Ectodermal cell (in vitro differentiated cells): Measurements from ENCODE around the gene LRRC43.
"Not testable (repeated sequence)": the region's sequence is repeated elsewhere in the genome, so short reads cannot be mapped to it uniquely, and the experiment has no call there.

ENCODE experiments used
- H3K27ac ChIP-seq: 2 replicates; pipeline ENCODE4 v1.7.0; 2013; ENCODE audit warnings: mild to moderate bottlenecking, low read depth, low read length; ENCODE audit not compliant: insufficient read depth, poor library complexity, severe bottlenecking
- H3K27me3 ChIP-seq: 2 replicates; pipeline ENCODE4 v1.7.0; 2013; ENCODE audit warnings: mild to moderate bottlenecking, low read length; ENCODE audit not compliant: insufficient read depth, control insufficient read depth, poor library complexity, severe bottlenecking
- H3K36me3 ChIP-seq: one replicate; pipeline ENCODE4 v1.7.0; 2013; ENCODE audit warnings: low read length; ENCODE audit not compliant: control insufficient read depth, insufficient read depth
- H3K4me1 ChIP-seq: one replicate; pipeline ENCODE4 v1.7.0; 2013; ENCODE audit warnings: low read length; ENCODE audit not compliant: control insufficient read depth, insufficient read depth
- H3K4me3 ChIP-seq: 2 replicates; pipeline ENCODE4 v1.7.0; 2013; ENCODE audit warnings: low read depth, low read length, control low read depth; ENCODE audit not compliant: insufficient read depth
- H3K9me3 ChIP-seq: 2 replicates; pipeline ENCODE4 v1.7.0; 2013; ENCODE audit warnings: mild to moderate bottlenecking, low read length, moderate library complexity; ENCODE audit not compliant: control insufficient read depth
- WGBS, 2 experiments: methylation state at CpG; one replicate each; pipeline ENCODE4 v1.1.7; 2013; ENCODE audit warnings: missing lambda C conversion rate in 2 of 2; 5-methylcytosine and 5-hydroxymethylcytosine counted together

The LRRC43 gene

DNA sequence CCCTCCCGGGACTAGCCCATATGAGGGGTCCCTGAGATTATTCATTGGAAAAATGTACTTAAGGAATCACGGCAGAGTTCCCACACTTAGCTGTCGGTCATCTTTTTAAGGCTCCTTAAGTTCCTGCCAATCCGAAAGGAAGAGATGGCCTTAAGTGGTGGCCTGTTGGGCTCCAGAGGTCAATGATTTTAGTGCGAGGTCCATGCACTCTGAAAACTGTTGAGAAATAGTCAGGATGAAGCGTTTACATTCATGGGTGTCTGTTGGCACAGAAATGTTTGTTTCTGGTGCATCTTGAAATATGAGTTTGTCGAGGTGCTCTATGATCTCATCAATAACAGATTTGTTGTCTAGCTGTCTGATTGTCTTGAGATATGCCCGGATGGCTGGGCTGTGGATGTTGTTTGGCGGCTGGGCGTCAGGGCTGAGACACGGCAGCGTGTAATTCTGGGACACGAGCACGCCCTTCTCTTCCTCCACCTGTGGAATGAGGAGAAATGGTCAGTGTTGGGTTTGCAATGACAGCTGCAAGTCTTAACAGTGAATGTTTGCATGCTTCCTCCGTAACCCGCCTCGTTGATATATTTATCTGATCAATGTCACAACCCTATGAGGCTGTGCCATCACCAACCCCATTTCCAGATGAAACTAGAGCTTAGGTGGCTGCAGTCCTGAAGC lies 10.5 kb upstream of the LRRC43 start:
- H3K27ac ChIP-seq: no peak overlapping the region
- no peak overlapping the region for H3K4me3 ChIP-seq
- H3K27me3 ChIP-seq: no peaks in the 10 kb centered on the region
- H3K36me3 ChIP-seq: no peaks in the 10 kb centered on the region
- no peaks in the 10 kb centered on the region for H3K9me3 ChIP-seq
- WGBS, 2 experiments: 91 to 94% methylated on average over 17 of the region's 17 CpGs
- H3K4me1 ChIP-seq: no peaks in the 10 kb centered on the region

- Histone ChIP-seq H3K4me1 (no peaks in the 10 kb centered on the region), H3K27ac (no peak within 1 kb of the TSS), H3K36me3 (no peaks in the 10 kb centered on the region), H3K27me3 (no peaks in the 10 kb centered on the region), H3K9me3 (no peaks in the 10 kb centered on the region), H3K4me3 (no peak within 1 kb of the TSS)
- 92 to 95% methylated on average over 17 of the region's 17 CpGs for WGBS, 2 experiments
Measured at GRCh38 chr12:122174155-122174845, 8.6 kb upstream of the LRRC43 start, which contains the start of gene IL31. Gene IL31 (minus strand): TSS chr12:122174221. CDS start chr12:122174172, 49 bp downstream.

DNA sequence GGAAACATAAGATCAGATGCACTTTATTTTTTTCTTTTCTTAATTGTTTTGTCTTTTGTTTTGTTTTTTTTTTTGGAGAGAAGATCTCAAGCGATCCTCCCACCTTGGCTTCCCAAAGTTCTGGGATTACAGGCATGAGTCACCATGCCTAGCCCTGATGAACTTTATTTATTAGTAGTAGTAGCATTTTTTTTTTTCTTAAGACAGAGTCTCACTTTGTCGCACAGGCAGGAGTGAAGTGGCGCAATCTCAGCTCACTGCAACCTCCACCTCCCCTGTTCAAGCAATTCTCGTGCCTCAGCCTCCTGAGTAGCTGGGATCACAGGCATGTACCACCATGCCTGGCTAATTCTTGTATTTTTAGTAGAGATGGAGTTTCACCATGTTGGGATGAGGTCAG lies 6.5 kb upstream of the LRRC43 start:
- not testable (repeated sequence) for H3K27me3 ChIP-seq, H3K27ac ChIP-seq, H3K4me3 ChIP-seq, H3K9me3 ChIP-seq, H3K4me1 ChIP-seq, H3K36me3 ChIP-seq
- WGBS, 2 experiments: 95 to 98% methylated on average over 4 of the region's 4 CpGs

DNA sequence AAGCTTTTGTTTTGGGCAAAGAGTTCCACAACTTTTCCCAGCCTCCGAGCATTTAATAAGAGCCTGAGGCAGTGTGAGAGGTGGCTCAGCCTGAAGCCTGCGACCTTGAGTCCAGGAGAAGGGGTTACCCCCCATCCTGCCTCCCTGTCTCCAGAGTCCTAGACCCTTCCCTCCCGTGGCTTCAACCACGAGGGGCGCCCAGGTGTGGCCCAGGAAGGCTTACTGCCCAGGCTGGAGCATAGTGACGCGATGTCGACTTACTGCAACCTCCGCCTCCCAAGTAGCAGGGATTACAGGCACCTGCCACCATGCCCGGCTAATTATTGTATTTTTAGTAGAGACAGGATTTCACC lies 641 bp downstream of the LRRC43 start:
- Histone ChIP-seq H3K4me1 (no peaks in the 10 kb centered on the region), H3K27me3 (peaks cover 24% of the 10 kb centered on the region), H3K9me3 (no peaks in the 10 kb centered on the region), H3K4me3 (peak overlapping the region; percentile 50), H3K27ac (no peak overlapping the region), H3K36me3 (no peaks in the 10 kb centered on the region)
- 76 to 81% methylated on average over 10 of the region's 10 CpGs for WGBS, 2 experiments

DNA sequence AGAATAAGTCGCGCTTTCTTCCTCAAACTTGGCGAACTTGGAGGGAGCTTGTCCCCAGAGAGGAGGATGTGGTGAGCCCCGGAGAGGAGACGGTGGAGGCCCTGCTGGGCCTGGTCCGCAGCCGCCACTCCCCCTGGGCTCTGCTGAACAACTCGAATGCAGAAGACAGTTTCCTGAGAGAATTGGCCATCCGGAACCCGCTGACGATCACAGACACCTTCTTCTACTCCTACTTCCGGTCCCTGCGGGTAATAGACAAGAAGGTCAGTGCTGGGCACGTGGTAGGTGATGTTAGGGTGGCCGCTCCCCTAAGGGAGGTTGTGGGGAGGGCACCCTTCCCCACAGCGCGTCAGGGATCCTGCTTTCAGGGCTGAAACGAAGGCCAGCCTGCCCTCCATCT lies 1.6 kb downstream of the LRRC43 start:
- no peak overlapping the region for H3K4me3 ChIP-seq
- no peaks in the 10 kb centered on the region for H3K9me3 ChIP-seq
- H3K36me3 ChIP-seq: no peaks in the 10 kb centered on the region
- WGBS, 2 experiments: 84 to 88% methylated on average over 18 of the region's 18 CpGs
- no peak overlapping the region for H3K27ac ChIP-seq
- H3K27me3 ChIP-seq: peaks cover 24% of the 10 kb centered on the region
- H3K4me1 ChIP-seq: no peaks in the 10 kb centered on the region

- Histone ChIP-seq H3K4me3 (no peak overlapping the region), H3K27me3 (peaks cover 24% of the 10 kb centered on the region), H3K4me1 (no peaks in the 10 kb centered on the region), H3K27ac (no peak overlapping the region), H3K36me3 (no peaks in the 10 kb centered on the region), H3K9me3 (no peaks in the 10 kb centered on the region)
- 89 to 92% methylated on average over 7 of the region's 7 CpGs for whole genome bisulfite sequencing, 2 experiments
Measured at GRCh38 chr12:122185079-122185478, 2.2 kb downstream of the LRRC43 start.

DNA sequence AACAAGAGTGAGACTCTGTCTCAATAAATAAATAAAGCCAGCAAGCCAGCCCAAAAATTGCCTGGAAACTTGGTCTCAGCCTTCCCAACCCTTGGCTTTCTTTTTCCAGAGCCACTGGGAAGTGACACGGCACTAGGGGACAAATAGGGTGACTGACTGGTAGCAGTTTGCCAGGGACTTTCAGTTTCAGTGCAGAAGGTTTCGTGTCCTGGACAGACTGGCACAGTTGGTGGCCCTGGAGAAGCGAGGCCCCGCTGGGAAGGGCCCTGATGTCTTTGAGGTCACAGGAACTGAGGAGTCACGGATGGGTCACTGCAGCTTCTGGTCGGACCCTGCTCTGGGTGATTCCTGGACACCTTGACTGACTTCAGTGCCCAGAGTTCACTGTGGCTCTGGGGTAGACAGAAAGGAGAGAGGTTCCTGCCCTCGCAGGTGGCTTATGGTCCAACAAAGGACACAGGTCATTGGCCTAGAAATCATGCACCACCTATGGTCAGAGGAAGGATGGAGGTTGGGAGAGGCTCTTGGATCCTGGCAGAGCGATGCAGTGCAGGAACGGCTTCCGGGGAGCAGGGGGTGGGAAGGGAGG lies 2.7 kb downstream of the LRRC43 start:
- Histone ChIP-seq H3K4me1 (no peaks in the 10 kb centered on the region), H3K4me3 (no peak overlapping the region), H3K27ac (no peak overlapping the region), H3K27me3 (peaks cover 24% of the 10 kb centered on the region), H3K36me3 (no peaks in the 10 kb centered on the region), H3K9me3 (no peaks in the 10 kb centered on the region)
- 90 to 94% methylated on average over 10 of the region's 10 CpGs for WGBS, 2 experiments

DNA sequence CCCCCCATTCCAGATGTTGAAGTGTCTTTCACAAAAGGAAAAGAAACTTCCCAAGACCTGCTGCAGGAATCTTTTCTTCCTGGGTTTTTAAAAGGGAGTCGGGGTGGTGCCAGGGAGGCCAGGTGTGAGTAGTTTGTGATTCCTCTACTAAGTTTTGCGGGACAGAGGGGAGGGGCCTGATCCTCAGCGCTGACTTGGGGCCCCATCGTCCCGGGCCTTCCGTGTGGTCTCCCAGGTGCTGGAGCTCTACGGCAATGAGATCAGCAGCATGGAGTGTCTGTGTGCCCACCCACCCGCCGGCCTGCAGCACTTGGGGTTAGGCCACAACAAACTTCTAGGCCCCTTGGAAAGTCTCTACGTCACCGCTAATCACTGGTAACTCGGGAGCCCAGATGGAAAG lies 4.5 kb downstream of the LRRC43 start:
- no peak overlapping the region for H3K27ac ChIP-seq
- H3K27me3 ChIP-seq: peaks cover 23% of the 10 kb centered on the region
- H3K36me3 ChIP-seq: no peaks in the 10 kb centered on the region
- WGBS, 2 experiments: 81 to 86% methylated on average over 12 of the region's 12 CpGs
- no peaks in the 10 kb centered on the region for H3K4me1 ChIP-seq
- H3K4me3 ChIP-seq: no peak overlapping the region
- H3K9me3 ChIP-seq: no peaks in the 10 kb centered on the region

GRCh38 chr12:122189626-122190475 lies 6.9 kb downstream of the LRRC43 start:
- H3K27me3 ChIP-seq: no peaks in the 10 kb centered on the region
- H3K9me3 ChIP-seq: no peaks in the 10 kb centered on the region
- WGBS, 2 experiments: 94% methylated on average over 34 of the region's 34 CpGs
- H3K4me1 ChIP-seq: no peaks in the 10 kb centered on the region
- H3K4me3 ChIP-seq: no peak overlapping the region
- no peaks in the 10 kb centered on the region for H3K36me3 ChIP-seq
- no peak overlapping the region for H3K27ac ChIP-seq
